Gastroesophageal sphincter (tissue), 4 donors: Measurements from ENCODE around the gene APLN. TPM values are rescaled to one million over a fixed set of nuclear protein-coding genes. Genes with fewer than 3 reads are reported as not detected.
A peak's percentile ranks its signal among the peaks of the same experiment; 100 is the strongest.

ENCODE experiments used
- ATAC-seq: fragments of 150-250 bp; one replicate; pipeline ENCODE4 v1.9.1; 2016; ENCODE audit warnings: mild to moderate bottlenecking, moderate library complexity
- H3K27ac ChIP-seq, 4 donors: fragments of 200-600 bp; sonication (generic) in 3 of 4; 1 replicate in 3 of 4; 2 replicates in 1 of 4; pipeline ENCODE4 v1.5.1; 2016 to 2019
- H3K27me3 ChIP-seq: fragments of 200-600 bp; sonication (generic); one replicate; pipeline ENCODE4 v1.5.1; 2019
- H3K36me3 ChIP-seq, 2 donors: fragments of 200-600 bp; sonication (generic); one replicate each; pipeline ENCODE4 v1.5.1; 2019; ENCODE audit warnings: control low read depth in 1 of 2
- H3K4me1 ChIP-seq, 3 donors: fragments of 200-600 bp; sonication (generic); 1 replicate in 2 of 3; 2 replicates in 1 of 3; pipeline ENCODE4 v1.5.1; 2016 to 2019; ENCODE audit warnings: control low read depth in 2 of 3
- H3K4me3 ChIP-seq, 2 donors: fragments of 200-600 bp; sonication (generic); one replicate each; pipeline ENCODE4 v1.5.1; 2019; ENCODE audit warnings: mild to moderate bottlenecking in 1 of 2, moderate library complexity in 1 of 2
- H3K9me3 ChIP-seq, 3 donors: fragments of 200-600 bp; sonication (generic); one replicate each; pipeline ENCODE4 v1.5.1; 2017 to 2019; ENCODE audit warnings: control low read depth in 2 of 3
- CTCF ChIP-seq, 4 experiments: fragments of 200-600 bp in 2 of 4; fragments of 450-650 bp in 2 of 4; sonication (generic) in 1 of 4; IDR thresholded peaks; one replicate each; pipeline ENCODE4 v1.5.1; 2017 to 2019; ENCODE audit warnings: antibody characterized with exemption in 4 of 4, mild to moderate bottlenecking in 2 of 4, moderate library complexity in 2 of 4
- EP300 ChIP-seq: sonication (generic); formaldehyde crosslinking; IDR thresholded peaks from one replicate; pipeline ENCODE4 v1.6.1; 2017; ENCODE audit warnings: antibody characterized with exemption, mild to moderate bottlenecking
- POLR2A ChIP-seq, 2 donors: fragments of 450-650 bp; IDR thresholded peaks; one replicate each; pipeline ENCODE4 v1.6.1; 2017; ENCODE audit warnings: antibody characterized with exemption in 2 of 2, mild to moderate bottlenecking in 2 of 2, moderate library complexity in 1 of 2
- POLR2AphosphoS5 ChIP-seq: sonication (generic); formaldehyde crosslinking; IDR thresholded peaks from one replicate; pipeline ENCODE4 v1.6.1; 2017; ENCODE audit warnings: antibody characterized with exemption
- WGBS, 2 donors: methylation state at CpG; one replicate each; pipeline ENCODE4 v1.1.5; 2018; ENCODE audit warnings: low coverage in 1 of 2; 5-methylcytosine and 5-hydroxymethylcytosine counted together
- total RNA-seq, 4 donors: library from RNA; depleted of rRNA; stranded (reverse); fragments of >200 nt; gene quantifications; one replicate each; pipeline ENCODE4 v1.1.0, GENCODE V29; 2016

APLN gene
- total RNA-seq: 1 to 10 TPM in 3 of 4 donors, under 1 TPM in 1; 0.78 to 2.3 (median 1.2) TPM

- peak within 1 kb of the TSS in 3 of 4 donors; percentile 43 to 53 (median 48) for H3K27ac ChIP-seq
- 33% methylated on average over 2 of the region's 67 CpGs; no CpG with 5 or more reads in 1 of the 2 donors for WGBS, 2 donors
- no peaks in the 10 kb centered on the region for H3K27me3 ChIP-seq
- no peak for TF ChIP-seq EP300
- TF ChIP-seq POLR2AphosphoS5: no peak
- no peak for TF ChIP-seq POLR2A (IDR thresholded peaks at IDR 0.05)
- TF ChIP-seq CTCF (IDR thresholded peaks at IDR 0.05): peak in 1 of 4 experiments; percentile 13
- H3K9me3 ChIP-seq: no peaks in the 10 kb centered on the region
- peak within 1 kb of the TSS; percentile 40 to 56 for H3K4me3 ChIP-seq
- no peaks in the 10 kb centered on the region for H3K36me3 ChIP-seq
- peaks cover 0 to 24% (median 6%) of the 10 kb centered on the region in 3 donors for H3K4me1 ChIP-seq
- peak; percentile 71 for ATAC-seq
These were observed at the start of gene APLN for GRCh38 chrX:129654652-129655546. APLN (minus strand) TSS chrX:129654956; CDS start chrX:129654630, 326 bp downstream.

- Histone ChIP-seq H3K4me1 (no peaks in the 10 kb centered on the region), H3K9me3 (no peaks in the 10 kb centered on the region), H3K4me3 (no peak overlapping the region), H3K27me3 (no peaks in the 10 kb centered on the region), H3K36me3 (no peaks in the 10 kb centered on the region), H3K27ac (no peak overlapping the region)
- TF ChIP-seq CTCF (IDR thresholded peaks at IDR 0.05): no peak
- TF ChIP-seq POLR2AphosphoS5: no peak
- TF ChIP-seq EP300: no peak
- no peak for TF ChIP-seq POLR2A (IDR thresholded peaks at IDR 0.05)
- ATAC-seq: no peak
- 40% methylated on average over 1 of the region's 2 CpGs; no CpG with 5 or more reads in 1 of the 2 donors for WGBS, 2 donors
These were observed 49.7 kb upstream of the APLN start for GRCh38 chrX:129704491-129704890.

GRCh38 chrX:129701624-129702069, 46.9 kb upstream of the APLN start:
- peak; percentile 80 for ATAC-seq
- H3K27ac ChIP-seq: peak overlapping the region in 1 of 4 donors; percentile 33
- WGBS, 2 donors: 0 to 27% methylated on average over 1 to 2 of the region's 8 CpGs

GRCh38 chrX:129700536-129700935, 45.8 kb upstream of the APLN start:
- Histone ChIP-seq H3K4me1 (no peaks in the 10 kb centered on the region), H3K9me3 (no peaks in the 10 kb centered on the region), H3K27me3 (no peaks in the 10 kb centered on the region), H3K27ac (no peak overlapping the region), H3K36me3 (no peaks in the 10 kb centered on the region), H3K4me3 (no peak overlapping the region)
- TF ChIP-seq POLR2A (IDR thresholded peaks at IDR 0.05): no peak
- no peak for TF ChIP-seq POLR2AphosphoS5
- no peak for TF ChIP-seq CTCF (IDR thresholded peaks at IDR 0.05)
- no peak for TF ChIP-seq EP300
- no CpG with 5 or more reads among the region's 4 CpGs for WGBS, 2 donors
- ATAC-seq: no peak

More at GRCh38 chrX:129701624-129702069, 46.9 kb upstream of the APLN start:
- Histone ChIP-seq H3K9me3 (no peaks in the 10 kb centered on the region), H3K4me1 (no peaks in the 10 kb centered on the region), H3K36me3 (no peaks in the 10 kb centered on the region), H3K4me3 (no peak overlapping the region), H3K27me3 (no peaks in the 10 kb centered on the region)
- no peak for TF ChIP-seq EP300
- TF ChIP-seq POLR2AphosphoS5: peak; percentile 8
- no peak for TF ChIP-seq CTCF (IDR thresholded peaks at IDR 0.05)
- no peak for TF ChIP-seq POLR2A (IDR thresholded peaks at IDR 0.05)
